Measurements from ENCODE around the gene CFAP251. TPM values are rescaled to one million over a fixed set of nuclear protein-coding genes. Genes with fewer than 3 reads are reported as not detected.

The CFAP251 gene
- total RNA-seq, 4 donors from 2014 or later: 2.3 to 4.4 (median 2.6) TPM

DNA sequence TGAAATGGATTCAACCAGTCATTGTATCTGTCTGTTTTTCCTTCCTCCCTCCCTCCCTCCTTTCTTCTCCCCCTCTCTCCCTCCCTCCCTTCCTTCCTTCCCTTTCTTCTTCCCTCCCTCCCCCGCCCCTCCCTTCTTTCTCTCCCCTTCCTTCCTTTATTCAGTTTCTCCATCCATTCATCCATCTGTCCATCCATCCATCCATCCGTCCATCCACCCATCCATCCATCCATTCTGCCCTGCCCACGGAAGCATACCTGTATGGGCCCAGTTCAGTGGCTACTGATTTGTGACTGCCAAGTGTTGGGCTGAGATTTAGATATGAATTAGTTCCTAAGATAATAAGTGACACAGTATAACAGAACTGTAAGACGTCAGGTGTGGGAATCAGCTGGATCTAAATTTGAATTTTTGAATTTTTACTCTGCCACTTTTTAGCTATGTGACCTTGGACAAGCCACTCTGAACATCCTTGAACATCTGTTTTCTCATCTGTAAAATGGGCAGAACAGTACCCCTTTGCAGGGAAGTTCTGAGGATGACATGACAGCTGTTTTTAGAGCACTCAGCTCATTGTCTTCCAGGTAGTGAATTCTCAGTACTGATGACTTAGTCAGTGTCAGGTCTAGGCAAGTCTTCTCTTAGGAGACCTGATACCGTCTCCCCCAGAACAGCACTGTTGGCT is 42.9 kb downstream of the CFAP251 start:
- no peaks in the 10 kb centered on the region for H3K4me1 ChIP-seq
- no peak for DNase-seq (ENCODE audit: low spot score in 2 of 2)
- 93% methylated on average over 5 of the region's 5 CpGs for WGBS
- no peaks in the 10 kb centered on the region for H3K27me3 ChIP-seq
- no peaks in the 10 kb centered on the region for H3K36me3 ChIP-seq
- TF ChIP-seq POLR2AphosphoS5 (IDR thresholded peaks at IDR 0.05) (no peak), EP300 (IDR thresholded peaks at IDR 0.05) (no peak), POLR2A (IDR thresholded peaks at IDR 0.05) (no peak)
- TF ChIP-seq, protein P1, sequence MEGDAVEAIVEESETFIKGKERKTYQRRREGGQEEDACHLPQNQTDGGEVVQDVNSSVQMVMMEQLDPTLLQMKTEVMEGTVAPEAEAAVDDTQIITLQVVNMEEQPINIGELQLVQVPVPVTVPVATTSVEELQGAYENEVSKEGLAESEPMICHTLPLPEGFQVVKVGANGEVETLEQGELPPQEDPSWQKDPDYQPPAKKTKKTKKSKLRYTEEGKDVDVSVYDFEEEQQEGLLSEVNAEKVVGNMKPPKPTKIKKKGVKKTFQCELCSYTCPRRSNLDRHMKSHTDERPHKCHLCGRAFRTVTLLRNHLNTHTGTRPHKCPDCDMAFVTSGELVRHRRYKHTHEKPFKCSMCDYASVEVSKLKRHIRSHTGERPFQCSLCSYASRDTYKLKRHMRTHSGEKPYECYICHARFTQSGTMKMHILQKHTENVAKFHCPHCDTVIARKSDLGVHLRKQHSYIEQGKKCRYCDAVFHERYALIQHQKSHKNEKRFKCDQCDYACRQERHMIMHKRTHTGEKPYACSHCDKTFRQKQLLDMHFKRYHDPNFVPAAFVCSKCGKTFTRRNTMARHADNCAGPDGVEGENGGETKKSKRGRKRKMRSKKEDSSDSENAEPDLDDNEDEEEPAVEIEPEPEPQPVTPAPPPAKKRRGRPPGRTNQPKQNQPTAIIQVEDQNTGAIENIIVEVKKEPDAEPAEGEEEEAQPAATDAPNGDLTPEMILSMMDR (IDR thresholded peaks at IDR 0.05): no peak
- no peaks in the 10 kb centered on the region for H3K9me3 ChIP-seq
- no peak overlapping the region for H3K4me3 ChIP-seq
- no peak overlapping the region for H3K27ac ChIP-seq

- WGBS: 83% methylated on average over 13 of the region's 15 CpGs
- no peaks in the 10 kb centered on the region for H3K36me3 ChIP-seq
- no peak for DNase-seq (ENCODE audit: low spot score in 2 of 2)
Observed at GRCh38 chr12:121963341-121964018, 45.1 kb downstream of the CFAP251 start.

DNA sequence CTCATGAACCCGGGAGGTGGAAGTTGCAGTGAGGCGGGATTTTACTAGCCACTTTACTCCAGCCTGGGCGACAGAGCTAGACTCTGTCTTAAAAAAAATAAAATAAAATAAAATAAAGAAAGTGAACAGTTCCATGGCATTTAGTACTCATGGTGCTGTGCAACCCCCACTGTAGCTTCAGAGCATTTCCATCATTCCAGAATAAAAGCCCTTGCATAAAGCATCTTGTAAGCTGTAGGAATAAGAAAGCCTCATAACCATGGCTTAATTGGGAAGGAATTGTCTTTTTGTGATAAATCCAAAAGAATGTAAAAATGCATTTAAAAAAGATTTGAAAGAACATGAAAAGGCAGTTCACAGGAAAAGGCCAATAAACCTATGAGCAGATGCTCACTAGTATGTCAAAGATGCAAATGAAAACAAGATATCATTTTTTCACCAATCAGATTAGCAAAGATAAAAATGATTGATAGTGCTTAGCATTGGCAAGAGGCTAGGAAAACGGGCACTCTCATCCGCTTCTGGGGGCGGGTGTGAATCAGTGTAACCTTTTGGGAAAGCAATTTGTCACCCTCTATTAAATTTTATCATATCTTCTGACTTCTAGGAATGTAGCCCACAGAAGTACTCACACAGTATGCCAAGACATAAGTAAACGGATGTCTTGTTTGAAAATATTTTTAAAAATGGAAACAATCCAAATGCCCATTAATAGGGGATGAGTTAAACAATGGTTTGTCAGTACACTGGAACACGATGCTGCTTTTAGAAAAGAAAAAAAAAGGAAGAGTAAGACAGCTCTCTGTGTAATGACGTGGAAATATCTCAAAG is 46.6 kb downstream of the CFAP251 start:
- no peaks in the 10 kb centered on the region for H3K36me3 ChIP-seq
- H3K27me3 ChIP-seq: no peaks in the 10 kb centered on the region
- DNase-seq (ENCODE audit: low spot score in 2 of 2): no peak
- no peak for TF ChIP-seq POLR2AphosphoS5 (IDR thresholded peaks at IDR 0.05)
- TF ChIP-seq EP300 (IDR thresholded peaks at IDR 0.05): no peak
- TF ChIP-seq, protein P1 (IDR thresholded peaks at IDR 0.05): no peak
- TF ChIP-seq POLR2A (IDR thresholded peaks at IDR 0.05): no peak
- no peaks in the 10 kb centered on the region for H3K4me1 ChIP-seq
- H3K27ac ChIP-seq: no peak overlapping the region
- no peak overlapping the region for H3K4me3 ChIP-seq
- 45% methylated on average over 9 of the region's 9 CpGs for WGBS
- H3K9me3 ChIP-seq: no peaks in the 10 kb centered on the region

More at GRCh38 chr12:121963341-121964018, 45.1 kb downstream of the CFAP251 start:
- TF ChIP-seq, protein P1 (IDR thresholded peaks at IDR 0.05): no peak
- TF ChIP-seq POLR2A (IDR thresholded peaks at IDR 0.05): no peak
- TF ChIP-seq POLR2AphosphoS5 (IDR thresholded peaks at IDR 0.05): no peak
- no peak for TF ChIP-seq EP300 (IDR thresholded peaks at IDR 0.05)
- H3K27ac ChIP-seq: no peak overlapping the region
- no peak overlapping the region for H3K4me3 ChIP-seq
- H3K9me3 ChIP-seq: no peaks in the 10 kb centered on the region
- no peaks in the 10 kb centered on the region for H3K27me3 ChIP-seq
- H3K4me1 ChIP-seq: no peaks in the 10 kb centered on the region

- H3K4me3 ChIP-seq: no peak overlapping the region
- H3K4me1 ChIP-seq: no peaks in the 10 kb centered on the region
- no peaks in the 10 kb centered on the region for H3K9me3 ChIP-seq
- no peak for DNase-seq (ENCODE audit: low spot score in 2 of 2)
- no peak overlapping the region for H3K27ac ChIP-seq
- H3K36me3 ChIP-seq: no peaks in the 10 kb centered on the region
- WGBS: 90% methylated on average over 5 of the region's 5 CpGs
- TF ChIP-seq POLR2A (IDR thresholded peaks at IDR 0.05) (no peak), EP300 (IDR thresholded peaks at IDR 0.05) (no peak), POLR2AphosphoS5 (IDR thresholded peaks at IDR 0.05) (no peak)
- TF ChIP-seq, protein P1 (IDR thresholded peaks at IDR 0.05): no peak
- no peaks in the 10 kb centered on the region for H3K27me3 ChIP-seq
Observed at GRCh38 chr12:121966959-121967358, 48.6 kb downstream of the CFAP251 start.

GRCh38 chr12:121968876-121969275 is 50.5 kb downstream of the CFAP251 start:
- DNase-seq (ENCODE audit: low spot score in 2 of 2): no peak
- Histone ChIP-seq H3K27ac (no peak overlapping the region), H3K36me3 (no peaks in the 10 kb centered on the region), H3K4me3 (no peak overlapping the region), H3K9me3 (no peaks in the 10 kb centered on the region), H3K4me1 (no peaks in the 10 kb centered on the region), H3K27me3 (no peaks in the 10 kb centered on the region)
- TF ChIP-seq POLR2A (IDR thresholded peaks at IDR 0.05): no peak
- TF ChIP-seq, protein P1 (IDR thresholded peaks at IDR 0.05): no peak
- TF ChIP-seq EP300 (IDR thresholded peaks at IDR 0.05): no peak
- no peak for TF ChIP-seq POLR2AphosphoS5 (IDR thresholded peaks at IDR 0.05)
- WGBS: 80% methylated on average over 10 of the region's 10 CpGs

All from suprapubic skin (tissue), 4 donors.